Measurements from ENCODE around the gene FANCC.
"Not testable (repeated sequence)": the region's sequence is repeated elsewhere in the genome, so short reads cannot be mapped to it uniquely, and the experiment has no call there.

Gene FANCC

GRCh38 chr9:95282332-95282731 lies 35.2 kb downstream of the FANCC start:
- no peak for DNase-seq (ENCODE audit: low read depth in 3 of 3)

DNA sequence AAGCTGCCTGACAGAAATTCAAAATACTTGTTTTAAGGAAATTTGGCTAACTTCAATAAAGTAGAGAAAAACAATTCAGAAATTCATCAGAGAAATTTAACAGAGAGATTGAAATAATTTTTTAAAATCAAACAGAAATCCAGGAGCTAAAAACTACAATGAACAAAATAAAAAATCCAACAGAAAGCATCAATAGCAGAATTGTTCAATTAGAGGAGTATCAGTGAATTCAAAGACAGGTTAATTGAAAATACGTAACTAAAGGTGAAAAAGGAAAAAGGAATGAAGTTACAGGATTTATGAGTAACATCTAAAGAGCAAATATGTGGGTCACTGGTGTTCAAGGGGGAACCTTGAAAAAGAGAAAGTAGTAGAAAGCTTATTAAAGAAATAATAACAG lies 36.8 kb downstream of the FANCC start:
- no peak for DNase-seq (ENCODE audit: low read depth in 3 of 3)

- DNase-seq (ENCODE audit: low read depth in 3 of 3) = no peak
Observed at GRCh38 chr9:95277509-95277908, 40.0 kb downstream of the FANCC start.

DNA sequence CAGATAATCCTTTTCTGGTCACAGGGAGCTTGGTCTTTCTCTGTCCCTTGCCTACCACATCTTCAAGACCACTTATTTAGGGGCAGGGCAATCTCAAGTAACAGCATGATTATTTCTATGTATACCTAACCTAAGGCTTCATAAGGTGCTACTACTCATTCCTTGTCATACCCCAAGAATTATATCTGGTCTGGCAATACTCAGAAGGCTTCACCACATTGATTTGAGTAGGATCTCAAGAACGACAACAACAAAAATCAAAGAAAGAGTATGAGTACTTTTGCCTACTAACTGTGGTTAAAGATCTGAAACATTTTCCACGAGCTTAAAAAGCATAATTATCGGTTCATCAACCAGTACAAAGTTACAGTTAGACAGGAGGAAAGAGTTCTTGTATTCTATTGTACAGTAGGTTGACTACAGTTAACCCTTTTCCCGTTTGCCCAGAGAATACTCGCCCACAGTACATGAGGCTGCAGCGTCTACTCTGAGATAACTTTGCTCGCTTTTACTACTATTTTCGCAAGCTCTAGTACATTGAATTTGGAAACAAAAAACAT lies 41.0 kb downstream of the FANCC start:
- DNase-seq (ENCODE audit: low read depth in 3 of 3) = no peak

DNA sequence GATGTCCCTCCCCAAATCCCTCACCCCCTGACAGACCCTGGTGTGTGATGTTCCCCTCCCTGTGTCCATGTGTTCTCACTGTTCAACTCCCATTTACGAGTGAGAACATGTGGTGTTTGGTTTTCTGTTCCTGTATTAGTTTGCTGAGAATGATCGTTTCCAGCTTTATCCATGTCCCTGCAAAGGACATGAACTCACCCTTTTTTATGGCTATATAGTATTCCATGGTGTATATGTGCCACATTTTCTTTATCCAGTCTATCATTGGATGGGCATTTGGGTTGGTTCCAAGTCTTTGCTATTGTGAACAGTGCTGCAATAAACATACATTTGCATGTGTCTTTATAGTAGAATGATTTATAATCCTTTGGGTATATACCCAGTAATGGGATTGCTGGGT lies 43.3 kb downstream of the FANCC start:
- not testable (repeated sequence) for DNase-seq (ENCODE audit: low read depth in 3 of 3)

DNA sequence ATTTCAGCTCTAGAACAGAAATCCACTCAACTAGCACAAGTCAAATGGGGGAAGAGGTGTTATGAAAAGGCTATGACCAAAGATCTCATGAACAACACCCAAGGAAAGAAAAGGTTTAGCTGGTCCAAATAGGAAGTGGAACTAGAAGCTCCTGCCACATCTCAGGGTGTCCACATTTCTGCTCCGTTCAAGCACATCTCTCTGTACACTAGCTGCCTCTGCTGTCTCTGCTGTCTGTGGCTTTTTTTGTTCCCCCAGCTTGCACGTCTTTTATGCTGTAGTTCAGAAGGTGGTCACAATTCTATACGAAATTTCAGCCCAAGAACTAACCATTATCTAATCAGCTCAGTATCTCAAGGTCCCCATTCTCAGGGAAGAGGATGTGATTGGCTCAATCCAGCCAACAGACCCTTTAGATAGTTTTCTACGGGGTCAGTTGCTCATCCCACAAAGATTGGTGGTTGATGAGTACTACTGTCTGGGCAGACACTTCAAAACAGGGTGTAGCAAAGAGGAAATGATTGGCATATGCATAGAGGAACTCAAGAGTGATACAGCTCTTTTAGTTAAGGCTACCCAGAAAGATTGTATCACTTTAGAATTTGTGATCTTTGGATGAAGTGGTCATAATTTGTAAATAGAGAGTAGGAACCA lies 44.0 kb downstream of the FANCC start:
- no peak for DNase-seq (ENCODE audit: low read depth in 3 of 3)

GRCh38 chr9:95272830-95273229 lies 44.7 kb downstream of the FANCC start:
- no peak for DNase-seq (ENCODE audit: low read depth in 3 of 3)

- DNase-seq (ENCODE audit: low read depth in 3 of 3) = no peak
Observed at GRCh38 chr9:95270790-95271189, 46.7 kb downstream of the FANCC start.

GRCh38 chr9:95269803-95270773 lies 47.4 kb downstream of the FANCC start:
- DNase-seq (ENCODE audit: low read depth in 3 of 3) = not testable (repeated sequence)

- DNase-seq (ENCODE audit: low read depth in 3 of 3) = no peak
Observed at GRCh38 chr9:95268681-95269080, 48.8 kb downstream of the FANCC start.

DNA sequence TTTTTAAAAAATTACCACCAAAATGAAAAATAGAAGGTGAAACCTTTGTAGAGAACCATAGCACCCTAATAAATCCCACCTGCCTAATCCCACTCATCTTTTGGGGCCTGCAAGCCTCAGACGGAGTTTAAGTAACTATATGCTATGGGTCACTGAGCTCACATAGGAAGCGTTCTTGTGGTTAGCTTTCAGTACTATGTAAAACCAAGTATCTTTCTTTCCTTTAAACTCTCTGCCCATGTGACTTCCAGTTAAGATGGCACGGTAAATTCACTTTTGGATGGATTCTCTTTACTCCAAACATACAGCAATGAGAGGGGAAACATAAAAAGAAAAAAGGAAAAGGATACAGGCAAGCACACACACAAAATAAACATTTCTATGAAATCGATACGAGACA lies 50.9 kb downstream of the FANCC start:
- no peak for DNase-seq (ENCODE audit: low read depth in 3 of 3)

- DNase-seq (ENCODE audit: low read depth in 3 of 3) = no peak
Observed at GRCh38 chr9:95265960-95266359, 51.5 kb downstream of the FANCC start.

GRCh38 chr9:95264954-95265615 lies 52.4 kb downstream of the FANCC start:
- no peak for DNase-seq (ENCODE audit: low read depth in 3 of 3)

- DNase-seq (ENCODE audit: low read depth in 3 of 3) = no peak
Observed at GRCh38 chr9:95261890-95262289, 55.6 kb downstream of the FANCC start.

- no peak for DNase-seq (ENCODE audit: low read depth in 3 of 3)
Observed at GRCh38 chr9:95250462-95251221, 66.9 kb downstream of the FANCC start.

DNA sequence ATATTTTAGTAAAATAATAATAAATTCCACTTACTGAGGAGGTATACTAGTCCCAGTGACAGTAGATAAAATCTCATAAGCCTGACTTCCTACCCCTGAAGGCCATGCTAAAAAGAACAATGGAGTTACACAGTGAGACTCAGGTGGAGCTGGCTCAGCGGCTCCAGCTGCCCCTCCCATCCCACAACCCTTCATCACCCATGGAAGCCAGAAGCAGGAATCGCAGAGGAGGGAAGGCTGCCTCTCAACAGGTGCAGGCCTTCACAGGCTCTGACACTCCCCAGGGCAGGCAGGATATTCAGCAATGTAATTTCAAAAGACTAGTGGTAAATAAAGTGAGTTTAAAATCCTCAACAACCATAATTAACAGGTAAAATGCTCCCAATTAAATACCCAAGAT lies 67.5 kb downstream of the FANCC start:
- no peak for DNase-seq (ENCODE audit: low read depth in 3 of 3)

GRCh38 chr9:95246547-95246946 lies 71.0 kb downstream of the FANCC start:
- DNase-seq (ENCODE audit: low read depth in 3 of 3) = no peak

GRCh38 chr9:95242613-95243012 lies 74.9 kb downstream of the FANCC start:
- DNase-seq (ENCODE audit: low read depth in 3 of 3) = no peak

DNA sequence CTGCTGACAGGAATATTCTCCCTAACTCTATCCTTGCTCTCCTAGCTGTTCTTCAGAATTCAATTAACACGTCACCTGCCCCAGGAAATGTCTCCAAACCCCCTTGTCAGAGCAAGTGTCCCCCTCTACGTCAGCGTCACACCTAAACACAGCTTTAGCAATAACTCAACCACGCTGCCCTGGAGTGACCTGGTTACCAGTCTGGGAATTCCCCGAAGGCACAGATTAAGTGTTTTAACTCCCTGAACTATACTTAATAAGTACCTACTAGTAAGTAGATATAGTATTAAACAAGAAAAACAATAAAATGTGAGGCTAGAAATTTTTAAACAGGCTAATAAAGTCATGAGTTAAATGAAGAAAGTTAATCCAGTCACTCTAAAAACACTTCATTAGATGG lies 78.4 kb downstream of the FANCC start:
- no peak for DNase-seq (ENCODE audit: low read depth in 3 of 3)

DNA sequence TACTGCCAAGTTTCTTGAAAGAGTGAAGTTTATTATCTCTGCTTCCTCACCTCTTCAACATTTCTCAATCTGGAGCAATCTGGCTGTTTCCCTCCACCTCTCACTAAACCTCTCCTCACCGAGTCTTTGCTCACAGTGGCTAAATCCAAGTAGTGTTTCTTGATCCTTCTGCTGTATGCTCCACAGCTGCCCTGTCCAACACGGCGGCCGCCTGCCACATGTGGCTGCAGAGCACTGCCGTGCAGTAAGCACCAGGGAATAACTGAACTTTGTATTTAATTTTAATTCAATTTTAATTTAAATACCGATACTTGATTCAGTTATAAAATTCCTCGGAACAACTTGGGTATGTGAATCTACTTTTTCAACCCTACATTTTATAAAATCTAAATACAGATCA lies 80.2 kb downstream of the FANCC start:
- DNase-seq (ENCODE audit: low read depth in 3 of 3) = no peak

DNA sequence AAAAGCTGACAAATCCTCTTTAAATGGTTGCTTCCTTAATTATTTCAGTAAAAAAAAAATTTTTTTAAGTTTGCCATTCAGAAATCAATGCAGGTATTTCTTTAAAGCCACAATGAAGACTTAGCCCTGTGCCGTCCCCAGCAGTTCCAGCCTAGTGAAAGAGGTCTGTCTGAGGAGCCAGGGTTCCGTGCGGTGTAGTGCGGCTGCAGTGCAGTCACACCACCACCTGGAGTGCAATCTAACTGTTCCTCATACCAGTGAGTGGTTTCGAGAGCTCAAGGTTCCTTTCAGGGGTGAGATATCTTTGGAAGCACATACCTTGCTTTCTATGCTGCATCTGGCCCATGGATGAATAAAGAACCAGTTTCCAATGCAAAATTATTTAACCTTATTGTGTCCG lies 87.5 kb downstream of the FANCC start:
- no peak for DNase-seq (ENCODE audit: low read depth in 3 of 3)
